CD4-positive, alpha-beta memory T cell (primary cell): Measurements from ENCODE around the gene CDC42BPB. TPM values are rescaled to one million over a fixed set of nuclear protein-coding genes. Genes with fewer than 3 reads are reported as not detected.

ENCODE experiments used
- CTCF ChIA-PET: fragments of 350-600 bp; sonication (Branson Sonifier 250); formaldehyde crosslinking; loops from one replicate; lab custom pipeline; 2021; ENCODE audit warnings: inconsistent platforms; ENCODE audit not compliant: partially characterized antibody; lab: Charles Lee
- POLR2A ChIA-PET: fragments of 350-600 bp; sonication (Branson Sonifier 250); formaldehyde crosslinking; loops from one replicate; lab custom pipeline; 2021; ENCODE audit not compliant: partially characterized antibody; lab: Charles Lee
- DNase-seq, 5 donors: peaks; one replicate each; pipeline versions ENCODE4 v3.0.0 to v3.0.0-alpha.2; 2020 to 2022; ENCODE audit warnings: mixed read lengths in 1 of 5
- H3K27ac ChIP-seq: one replicate; pipeline ENCODE4 v1.7.0; 2013; ENCODE audit warnings: low read depth, low read length
- H3K27me3 ChIP-seq: 2 replicates; pipeline ENCODE4 v1.7.0; 2013; ENCODE audit warnings: mild to moderate bottlenecking, low read length, moderate library complexity; ENCODE audit not compliant: insufficient read depth
- H3K36me3 ChIP-seq: 2 replicates; pipeline ENCODE4 v1.7.0; 2013; ENCODE audit warnings: mild to moderate bottlenecking, low read length, moderate library complexity; ENCODE audit not compliant: insufficient read depth
- H3K4me1 ChIP-seq: 2 replicates; pipeline ENCODE4 v1.7.0; 2013; ENCODE audit warnings: mild to moderate bottlenecking, low read length, moderate library complexity; ENCODE audit not compliant: insufficient read depth
- H3K4me3 ChIP-seq, 2 donors: one replicate each; pipeline ENCODE4 v1.7.0; 2013; ENCODE audit warnings: low read length in 2 of 2, mild to moderate bottlenecking in 1 of 2
- H3K9me3 ChIP-seq, 2 donors: one replicate each; pipeline ENCODE4 v1.7.0; 2013; ENCODE audit warnings: low read length in 2 of 2, control low read depth in 1 of 2; ENCODE audit not compliant: control insufficient read depth in 1 of 2
- H3K27ac Mint-ChIP-seq, 7 donors: one replicate each; pipeline ENCODE4 v1.8.0; 2020 to 2021; ENCODE audit warnings: mixed read lengths in 7 of 7, mild to moderate bottlenecking in 6 of 7, inconsistent platforms in 3 of 7, moderate library complexity in 3 of 7
- H3K27me3 Mint-ChIP-seq, 2 donors: one replicate each; pipeline ENCODE4 v1.8.0; 2020 to 2021; ENCODE audit warnings: mixed read lengths in 2 of 2
- H3K36me3 Mint-ChIP-seq, 2 donors: one replicate each; pipeline ENCODE4 v1.8.0; 2020 to 2021; ENCODE audit warnings: mixed read lengths in 2 of 2, inconsistent platforms in 1 of 2, mild to moderate bottlenecking in 1 of 2
- H3K4me1 Mint-ChIP-seq, 4 donors: one replicate each; pipeline ENCODE4 v1.8.0; 2020 to 2021; ENCODE audit warnings: mixed read lengths in 4 of 4, mild to moderate bottlenecking in 1 of 4
- H3K4me3 Mint-ChIP-seq, 8 donors: one replicate each; pipeline ENCODE4 v1.8.0; 2020 to 2021; ENCODE audit warnings: mixed read lengths in 8 of 8, mild to moderate bottlenecking in 7 of 8, moderate library complexity in 6 of 8, inconsistent platforms in 3 of 8
- H3K9me3 Mint-ChIP-seq, 8 donors: one replicate each; pipeline ENCODE4 v1.8.0; 2020 to 2021; ENCODE audit warnings: mixed read lengths in 8 of 8, mild to moderate bottlenecking in 5 of 8, inconsistent platforms in 3 of 8, moderate library complexity in 1 of 8
- intact Hi-C: fragments of 100-400 bp; cut with micrococcal nuclease; formaldehyde crosslinking; loops from one replicate; pipeline ENCODE4 v1.15.1; 2023
- polyA plus RNA-seq, 2 donors: library from polyadenylated mRNA; unstranded; fragments of 300-500 nt; fragmentation: Illumina TruSeq; gene quantifications; one replicate each; pipeline ENCODE4 v1.2.3, GENCODE V29; 2021
- total RNA-seq, 2 experiments: library from RNA; stranded (reverse); gene quantifications; one replicate each; pipeline ENCODE4 v1.2.3, GENCODE V29; 2021

CDC42BPB gene
- total and polyA plus RNA-seq, 4 experiments from 2014 or later = 0.02 to 8.4 (median 4.1) TPM

DNA sequence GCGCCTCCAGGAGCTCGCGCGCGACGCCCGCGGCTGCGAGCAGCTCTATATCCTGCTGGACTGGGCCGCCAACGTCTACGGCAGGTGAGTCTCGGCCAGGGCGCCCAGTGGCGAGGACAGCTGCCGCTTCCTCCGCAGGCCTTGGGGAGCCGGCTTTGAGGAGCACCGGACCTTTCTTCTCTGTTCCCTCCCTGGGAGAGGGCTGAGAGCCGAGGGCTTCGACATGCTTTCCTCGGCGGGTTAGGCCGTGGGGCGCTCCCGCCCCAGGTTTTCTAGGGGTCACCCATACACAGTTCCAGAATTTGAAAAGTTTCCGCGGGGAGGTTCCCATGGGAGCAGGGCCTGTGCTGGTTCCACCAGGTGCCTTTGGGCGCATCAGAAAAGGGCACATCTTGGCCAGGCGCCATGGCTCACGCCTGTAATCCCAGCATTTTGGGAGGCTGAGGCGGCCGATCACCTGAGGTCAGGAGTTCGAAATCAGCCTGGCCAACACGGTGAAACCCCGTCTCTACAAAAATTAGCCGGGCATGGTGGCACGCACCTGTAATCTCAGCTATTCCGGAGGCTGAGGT is 45.4 kb upstream of the CDC42BPB start:
- no peaks in the 10 kb centered on the region for H3K36me3 ChIP-seq
- H3K36me3 Mint-ChIP-seq = no peaks in the 10 kb centered on the region
- ChIA-PET POLR2A (no interaction called here), CTCF (interaction anchor here (1.0 to 4.3 kb wide), 2 partner anchors 37 to 189 kb away, joined by 3 to 54 read pairs; no protein-coding TSS in a partner anchor)
- H3K4me3 Mint-ChIP-seq = no peak overlapping the region
- no peaks in the 10 kb centered on the region for H3K9me3 ChIP-seq
- H3K4me3 ChIP-seq = no peak overlapping the region
- no peak for DNase-seq
- H3K4me1 ChIP-seq = peaks cover 13% of the 10 kb centered on the region
- H3K9me3 Mint-ChIP-seq = peaks cover 0 to 1% (median 0%) of the 10 kb centered on the region in 8 donors
- peaks cover 4 to 21% (median 11%) of the 10 kb centered on the region in 4 donors for H3K4me1 Mint-ChIP-seq
- peaks cover 17 to 20% of the 10 kb centered on the region in 2 donors for H3K27me3 Mint-ChIP-seq
- H3K27ac ChIP-seq = no peak overlapping the region
- intact Hi-C loops = no loop called here
- peaks cover 8% of the 10 kb centered on the region for H3K27me3 ChIP-seq
- H3K27ac Mint-ChIP-seq = no peak overlapping the region

DNA sequence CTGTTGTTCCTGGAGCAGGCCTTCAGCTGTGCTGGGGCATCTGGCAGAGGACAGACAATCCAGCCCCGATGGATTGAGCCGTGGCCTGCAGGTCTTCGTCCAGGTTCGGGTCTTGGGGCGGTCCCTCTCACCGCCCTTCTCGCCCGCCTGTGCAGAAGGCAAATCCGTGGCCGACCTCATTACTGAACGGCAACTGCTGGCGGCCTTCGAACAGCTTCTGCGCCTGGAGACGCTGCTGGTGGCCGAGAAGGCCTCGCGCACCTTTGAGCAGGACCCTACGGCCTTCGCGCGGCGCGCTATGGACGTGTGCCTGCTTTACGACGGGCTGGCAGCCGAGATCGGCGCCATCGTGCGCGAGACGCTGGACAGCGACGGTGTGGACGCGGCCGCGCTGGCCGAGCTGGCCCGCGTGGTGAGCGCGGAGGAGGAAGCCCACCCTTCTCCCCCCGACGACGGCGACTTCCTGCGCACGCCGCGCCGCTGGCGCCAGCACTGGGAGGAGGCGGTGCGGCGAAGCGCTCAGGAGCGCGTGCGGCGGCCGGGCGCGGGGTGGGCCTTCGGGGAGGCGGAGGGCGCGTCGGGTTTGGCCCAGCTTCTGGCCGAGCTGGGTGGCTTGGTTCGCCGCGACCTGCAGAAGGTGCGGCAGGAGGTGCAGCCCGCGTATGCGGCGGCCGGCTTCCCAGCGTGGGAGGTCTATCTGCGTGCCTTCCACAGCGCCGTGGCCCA is 44.8 kb upstream of the CDC42BPB start:
- no peak for DNase-seq
- Histone ChIP-seq H3K4me3 (no peak overlapping the region), H3K4me1 (peaks cover 13% of the 10 kb centered on the region), H3K36me3 (no peaks in the 10 kb centered on the region), H3K9me3 (no peaks in the 10 kb centered on the region), H3K27me3 (peaks cover 8% of the 10 kb centered on the region), H3K27ac (no peak overlapping the region)
- intact Hi-C loops = no loop called here
- peaks cover 20% of the 10 kb centered on the region in 2 donors for H3K27me3 Mint-ChIP-seq
- no peaks in the 10 kb centered on the region for H3K36me3 Mint-ChIP-seq
- no peak overlapping the region for H3K27ac Mint-ChIP-seq
- peaks cover 0 to 1% (median 0%) of the 10 kb centered on the region in 8 donors for H3K9me3 Mint-ChIP-seq
- ChIA-PET POLR2A (no interaction called here), CTCF (interaction anchor here (1.2 kb wide), 1 partner anchor 10 kb away, joined by 3 read pairs; no protein-coding TSS in a partner anchor)
- H3K4me3 Mint-ChIP-seq = no peak overlapping the region
- peaks cover 4 to 21% (median 11%) of the 10 kb centered on the region in 4 donors for H3K4me1 Mint-ChIP-seq

GRCh38 chr14:103101257-103101962 is 44.1 kb upstream of the CDC42BPB start:
- CTCF ChIA-PET = interaction anchor here (0.9 to 1.2 kb wide), 3 partner anchors 7 to 13 kb away, joined by 3 read pairs; no protein-coding TSS in a partner anchor
- peaks cover 13% of the 10 kb centered on the region for H3K4me1 ChIP-seq
- no peak overlapping the region for H3K4me3 ChIP-seq
- H3K9me3 ChIP-seq = no peaks in the 10 kb centered on the region
- no peak overlapping the region for H3K27ac ChIP-seq
- peaks cover 0 to 1% (median 0%) of the 10 kb centered on the region in 8 donors for H3K9me3 Mint-ChIP-seq
- POLR2A ChIA-PET = no interaction called here
- no peaks in the 10 kb centered on the region for H3K36me3 Mint-ChIP-seq
- intact Hi-C loops = no loop called here
- peaks cover 8% of the 10 kb centered on the region for H3K27me3 ChIP-seq
- DNase-seq = no peak
- peak overlapping the region in 1 of 8 donors; percentile 59 for H3K4me3 Mint-ChIP-seq
- H3K27me3 Mint-ChIP-seq = peaks cover 20 to 25% of the 10 kb centered on the region in 2 donors
- no peak overlapping the region for H3K27ac Mint-ChIP-seq
- H3K36me3 ChIP-seq = no peaks in the 10 kb centered on the region
- peaks cover 4 to 21% (median 11%) of the 10 kb centered on the region in 4 donors for H3K4me1 Mint-ChIP-seq

GRCh38 chr14:103100281-103101121 is 43.2 kb upstream of the CDC42BPB start:
- H3K4me1 ChIP-seq = peaks cover 12% of the 10 kb centered on the region
- Mint-ChIP-seq H3K36me3 (no peaks in the 10 kb centered on the region), H3K9me3 (peaks cover 0 to 1% (median 0%) of the 10 kb centered on the region in 8 donors), H3K27ac (peak overlapping the region in 1 of 7 donors; percentile 19), H3K4me1 (peaks cover 4 to 18% (median 10%) of the 10 kb centered on the region in 4 donors), H3K4me3 (no peak overlapping the region), H3K27me3 (peaks cover 20 to 22% of the 10 kb centered on the region in 2 donors)
- ChIA-PET CTCF (interaction anchor here (0.9 to 1.2 kb wide), 3 partner anchors 8 to 14 kb away, joined by 3 read pairs; no protein-coding TSS in a partner anchor), POLR2A (no interaction called here)
- intact Hi-C loops = no loop called here
- no peak for DNase-seq
- no peak overlapping the region for H3K27ac ChIP-seq
- H3K36me3 ChIP-seq = no peaks in the 10 kb centered on the region
- no peaks in the 10 kb centered on the region for H3K9me3 ChIP-seq
- H3K27me3 ChIP-seq = peaks cover 8% of the 10 kb centered on the region
- H3K4me3 ChIP-seq = no peak overlapping the region

- Histone ChIP-seq H3K4me3 (no peak overlapping the region), H3K27ac (no peak overlapping the region), H3K9me3 (no peaks in the 10 kb centered on the region), H3K27me3 (peaks cover 8% of the 10 kb centered on the region), H3K4me1 (peaks cover 5% of the 10 kb centered on the region), H3K36me3 (no peaks in the 10 kb centered on the region)
- no peak for DNase-seq
- Mint-ChIP-seq H3K27ac (no peak overlapping the region), H3K9me3 (peaks cover 0 to 1% (median 0%) of the 10 kb centered on the region in 8 donors), H3K27me3 (peaks cover 15 to 17% of the 10 kb centered on the region in 2 donors), H3K36me3 (no peaks in the 10 kb centered on the region), H3K4me3 (no peak overlapping the region), H3K4me1 (peaks cover 0 to 11% (median 5%) of the 10 kb centered on the region in 4 donors)
- ChIA-PET POLR2A (no interaction called here), CTCF (no interaction called here)
- intact Hi-C loops = no loop called here
These were observed 42.5 kb upstream of the CDC42BPB start for GRCh38 chr14:103099733-103100280.

GRCh38 chr14:103099081-103099732 is 41.9 kb upstream of the CDC42BPB start:
- peaks cover 2% of the 10 kb centered on the region for H3K27me3 ChIP-seq
- DNase-seq = no peak
- H3K9me3 ChIP-seq = no peaks in the 10 kb centered on the region
- Mint-ChIP-seq H3K27ac (no peak overlapping the region), H3K36me3 (no peaks in the 10 kb centered on the region), H3K4me1 (peaks cover 0 to 10% (median 4%) of the 10 kb centered on the region in 4 donors), H3K4me3 (no peak overlapping the region), H3K9me3 (peaks cover 0 to 1% (median 0%) of the 10 kb centered on the region in 8 donors), H3K27me3 (peaks cover 15% of the 10 kb centered on the region in 2 donors)
- H3K27ac ChIP-seq = no peak overlapping the region
- CTCF ChIA-PET = interaction anchor here (1.3 kb wide), 1 partner anchor 20 kb away, joined by 3 read pairs; no protein-coding TSS in a partner anchor
- intact Hi-C loops = no loop called here
- no peaks in the 10 kb centered on the region for H3K4me1 ChIP-seq
- H3K36me3 ChIP-seq = no peaks in the 10 kb centered on the region
- H3K4me3 ChIP-seq = no peak overlapping the region
- POLR2A ChIA-PET = no interaction called here
